ENCODE results near the gene C5. TPM values are rescaled to one million over a fixed set of nuclear protein-coding genes. Genes with fewer than 3 reads are reported as not detected.

The C5 gene
- total and polyA plus RNA-seq, 2 experiments from 2014 or later, result 0.31 TPM; not detected in 1

DNA sequence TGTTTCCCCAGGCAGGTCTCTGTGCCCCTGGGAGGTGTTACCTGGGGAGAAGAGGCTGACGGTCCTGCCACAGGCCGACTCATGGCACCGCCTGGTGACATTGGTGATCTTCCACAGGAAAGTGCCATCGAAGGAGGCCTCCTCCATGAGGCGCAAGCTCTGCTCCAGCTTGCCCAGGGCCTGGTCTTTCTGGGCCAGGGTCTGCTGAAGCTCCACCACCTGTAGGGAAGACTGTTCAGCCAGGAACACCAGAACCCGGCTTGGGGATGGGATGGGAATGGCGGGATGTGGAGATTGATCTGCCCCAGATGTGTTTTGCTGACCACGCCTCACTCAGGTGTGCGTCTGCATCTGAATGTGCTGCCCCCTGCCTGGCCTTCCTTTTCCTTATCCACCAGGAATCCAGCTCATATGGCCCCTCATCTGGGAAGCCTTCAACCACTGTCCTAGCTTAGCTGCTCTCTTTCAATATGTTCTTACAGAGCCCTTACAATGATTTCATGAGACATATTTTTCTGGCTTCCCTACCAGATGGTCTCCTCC lies 138.7 kb downstream of the C5 start:
- Mint-ChIP-seq H3K27me3 (ENCODE audit: insufficient read depth, low read depth, poor library complexity) (peaks cover 14% of the 10 kb centered on the region), H3K9me3 (no peaks in the 10 kb centered on the region), H3K27ac (no peak overlapping the region), H3K4me3 (peak overlapping the region; percentile 4; the same call in 1 of the 3 replicates), H3K36me3 (ENCODE audit: low read depth) (no peaks in the 10 kb centered on the region), H3K4me1 (peaks cover 30% of the 10 kb centered on the region)
- no peaks in the 10 kb centered on the region for H4K20me1 ChIP-seq (replicated peaks; ENCODE audit: insufficient read depth)
- H3K4me3 ChIP-seq, result no peak overlapping the region
- H3K9me2 ChIP-seq (ENCODE audit: insufficient read depth), result no peaks in the 10 kb centered on the region
- H3K36me3 ChIP-seq (ENCODE audit: insufficient read depth), result no peaks in the 10 kb centered on the region
- peaks cover 17% of the 10 kb centered on the region for H3K4me1 ChIP-seq (ENCODE audit: insufficient read depth)
- H3F3A ChIP-seq (replicated peaks; ENCODE audit: low read depth), result no peaks in the 10 kb centered on the region
- ATAC-seq (peak; percentile 67), DNase-seq (ENCODE audit: low spot score) (peak; percentile 44)
- no peaks in the 10 kb centered on the region for H3K27me3 ChIP-seq (ENCODE audit: insufficient read depth)
- no peaks in the 10 kb centered on the region for H3K79me2 ChIP-seq (replicated peaks; ENCODE audit: insufficient read depth)
- no peak overlapping the region for H3K27ac ChIP-seq (ENCODE audit: low read depth)
- TF ChIP-seq NANOG (IDR thresholded peaks at IDR 0.05; ENCODE audit: borderline replicate concordance) (no peak), STAT1 (IDR thresholded peaks at IDR 0.05; ENCODE audit: unreplicated experiment) (no peak)
- TF ChIP-seq, protein P1, sequence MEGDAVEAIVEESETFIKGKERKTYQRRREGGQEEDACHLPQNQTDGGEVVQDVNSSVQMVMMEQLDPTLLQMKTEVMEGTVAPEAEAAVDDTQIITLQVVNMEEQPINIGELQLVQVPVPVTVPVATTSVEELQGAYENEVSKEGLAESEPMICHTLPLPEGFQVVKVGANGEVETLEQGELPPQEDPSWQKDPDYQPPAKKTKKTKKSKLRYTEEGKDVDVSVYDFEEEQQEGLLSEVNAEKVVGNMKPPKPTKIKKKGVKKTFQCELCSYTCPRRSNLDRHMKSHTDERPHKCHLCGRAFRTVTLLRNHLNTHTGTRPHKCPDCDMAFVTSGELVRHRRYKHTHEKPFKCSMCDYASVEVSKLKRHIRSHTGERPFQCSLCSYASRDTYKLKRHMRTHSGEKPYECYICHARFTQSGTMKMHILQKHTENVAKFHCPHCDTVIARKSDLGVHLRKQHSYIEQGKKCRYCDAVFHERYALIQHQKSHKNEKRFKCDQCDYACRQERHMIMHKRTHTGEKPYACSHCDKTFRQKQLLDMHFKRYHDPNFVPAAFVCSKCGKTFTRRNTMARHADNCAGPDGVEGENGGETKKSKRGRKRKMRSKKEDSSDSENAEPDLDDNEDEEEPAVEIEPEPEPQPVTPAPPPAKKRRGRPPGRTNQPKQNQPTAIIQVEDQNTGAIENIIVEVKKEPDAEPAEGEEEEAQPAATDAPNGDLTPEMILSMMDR (conservative IDR thresholded peaks at IDR 0.05; ENCODE audit: low read depth in 2 of 2), result peak in 1 of 2 experiments; percentile 34; a peak in 1 of 4 replicates
- no peak overlapping the region for H2AFZ ChIP-seq
- H3K4me2 ChIP-seq, result peak overlapping the region; percentile 71

DNA sequence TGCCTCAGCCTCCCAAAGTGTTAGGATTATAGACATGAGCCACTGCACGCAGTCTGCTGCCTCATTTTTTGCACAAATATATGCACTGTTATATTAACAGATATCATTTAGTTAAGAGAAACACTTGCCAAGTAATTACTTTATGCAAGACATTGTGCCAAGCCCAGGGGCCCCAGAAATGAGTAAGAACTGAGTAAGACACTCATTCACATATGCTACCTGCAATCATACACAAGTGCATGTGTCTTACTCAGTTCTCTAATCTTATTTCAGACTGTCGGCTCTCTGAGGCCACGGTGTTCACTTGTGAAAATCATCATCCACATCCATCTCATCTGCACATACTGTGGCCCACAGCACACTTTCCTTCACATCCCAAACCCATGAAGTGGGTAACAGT lies 139.4 kb downstream of the C5 start:
- no peaks in the 10 kb centered on the region for H3K27me3 ChIP-seq (ENCODE audit: insufficient read depth)
- H3K4me2 ChIP-seq, result no peak overlapping the region
- Mint-ChIP-seq H3K27ac (no peak overlapping the region), H3K4me1 (peaks cover 24% of the 10 kb centered on the region), H3K4me3 (no peak overlapping the region), H3K9me3 (no peaks in the 10 kb centered on the region), H3K27me3 (ENCODE audit: insufficient read depth, low read depth, poor library complexity) (peaks cover 16% of the 10 kb centered on the region), H3K36me3 (ENCODE audit: low read depth) (no peaks in the 10 kb centered on the region)
- ATAC-seq, result no peak
- no peaks in the 10 kb centered on the region for H3K9me2 ChIP-seq (ENCODE audit: insufficient read depth)
- no peak overlapping the region for H3K27ac ChIP-seq (ENCODE audit: low read depth)
- DNase-seq (ENCODE audit: low spot score), result no peak
- H4K20me1 ChIP-seq (replicated peaks; ENCODE audit: insufficient read depth), result no peaks in the 10 kb centered on the region
- TF ChIP-seq CREB1 (CRISPR knock-in tag; IDR thresholded peaks at IDR 0.05; ENCODE audit: low read depth) (no peak), EZH2phosphoT487 (IDR thresholded peaks at IDR 0.05; ENCODE audit: unreplicated experiment) (no peak), JUNB (IDR thresholded peaks at IDR 0.05; ENCODE audit: unreplicated experiment) (no peak)
- no peaks in the 10 kb centered on the region for H3K36me3 ChIP-seq (ENCODE audit: insufficient read depth)
- no peaks in the 10 kb centered on the region for H3K79me2 ChIP-seq (replicated peaks; ENCODE audit: insufficient read depth)
- no peaks in the 10 kb centered on the region for H3F3A ChIP-seq (replicated peaks; ENCODE audit: low read depth)
- no peak overlapping the region for H2AFZ ChIP-seq
- H3K4me3 ChIP-seq, result no peak overlapping the region
- peaks cover 11% of the 10 kb centered on the region for H3K4me1 ChIP-seq (ENCODE audit: insufficient read depth)

DNA sequence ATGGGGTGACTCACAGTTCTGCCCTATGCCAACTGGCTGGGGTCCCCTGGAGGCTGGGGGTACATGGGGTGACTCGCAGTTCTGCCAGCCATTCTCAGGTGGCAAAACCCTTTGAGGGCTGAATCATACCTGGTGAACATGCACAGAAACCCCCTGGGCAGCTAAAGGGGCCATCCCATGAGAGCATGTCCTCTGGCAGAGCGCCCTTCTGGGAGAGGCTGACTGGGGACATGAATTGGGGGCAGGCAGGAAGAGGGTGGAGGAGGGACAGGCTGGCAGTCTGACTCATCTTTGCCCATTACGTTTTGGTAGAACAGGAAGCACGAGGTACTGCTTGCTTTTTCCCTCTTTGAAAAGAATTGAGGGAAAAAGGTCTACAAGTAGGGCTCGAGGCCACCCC lies 140.2 kb downstream of the C5 start:
- Mint-ChIP-seq H3K4me3 (no peak overlapping the region), H3K36me3 (ENCODE audit: low read depth) (no peaks in the 10 kb centered on the region), H3K4me1 (peaks cover 24% of the 10 kb centered on the region), H3K27ac (no peak overlapping the region), H3K27me3 (ENCODE audit: insufficient read depth, low read depth, poor library complexity) (peaks cover 16% of the 10 kb centered on the region), H3K9me3 (no peaks in the 10 kb centered on the region)
- Histone ChIP-seq H3K79me2 (replicated peaks; ENCODE audit: insufficient read depth) (no peaks in the 10 kb centered on the region), H3K4me1 (ENCODE audit: insufficient read depth) (peaks cover 11% of the 10 kb centered on the region), H3K36me3 (ENCODE audit: insufficient read depth) (no peaks in the 10 kb centered on the region), H2AFZ (no peak overlapping the region), H3K27ac (ENCODE audit: low read depth) (no peak overlapping the region), H3K4me3 (no peak overlapping the region), H3K9me2 (ENCODE audit: insufficient read depth) (no peaks in the 10 kb centered on the region), H4K20me1 (replicated peaks; ENCODE audit: insufficient read depth) (no peaks in the 10 kb centered on the region), H3K27me3 (ENCODE audit: insufficient read depth) (no peaks in the 10 kb centered on the region), H3K4me2 (no peak overlapping the region), H3F3A (replicated peaks; ENCODE audit: low read depth) (no peaks in the 10 kb centered on the region)
- DNase-seq (ENCODE audit: low spot score) (no peak), ATAC-seq (no peak)
- TF ChIP-seq CREB1 (CRISPR knock-in tag; IDR thresholded peaks at IDR 0.05; ENCODE audit: low read depth), result no peak

Data from GM23338 (cell line).